Mesothelial cell of epicardium (in vitro differentiated cells): Measurements from ENCODE around the gene KANSL3. TPM values are rescaled to one million over a fixed set of nuclear protein-coding genes. Genes with fewer than 3 reads are reported as not detected.

Experiments used
- DNase-seq, 2 experiments: peaks; one replicate each; pipeline ENCODE4 v3.0.0; 2021; ENCODE audit warnings: low spot score in 2 of 2; ENCODE audit not compliant: unreplicated experiment in 2 of 2
- H3K27ac Mint-ChIP-seq: 2 replicates; pipeline ENCODE4 v1.8.0; 2021; ENCODE audit warnings: mixed read lengths
- H3K27me3 Mint-ChIP-seq: 2 replicates; pipeline ENCODE4 v1.8.0; 2021; ENCODE audit warnings: low read depth, mixed read lengths
- H3K36me3 Mint-ChIP-seq: 2 replicates; pipeline ENCODE4 v1.8.0; 2021; ENCODE audit warnings: mixed read lengths
- H3K4me1 Mint-ChIP-seq: 2 replicates; pipeline ENCODE4 v1.8.0; 2021; ENCODE audit warnings: mixed read lengths
- H3K4me3 Mint-ChIP-seq: 2 replicates; pipeline ENCODE4 v1.8.0; 2021; ENCODE audit warnings: mild to moderate bottlenecking, moderate library complexity, mixed read lengths
- H3K9me3 Mint-ChIP-seq: 2 replicates; pipeline ENCODE4 v1.8.0; 2021; ENCODE audit warnings: mixed read lengths
- total RNA-seq: library from RNA; stranded (reverse); gene quantifications from 3 replicates; pipeline ENCODE4 v1.2.1, GENCODE V29; 2021
- TF ChIP-seq, protein P1 (sequence below): fragments of 200-600 bp; sonication (generic); IDR thresholded peaks from one replicate; pipeline ENCODE4 v1.5.0; 2021; ENCODE audit warnings: antibody characterized with exemption; ENCODE audit not compliant: unreplicated experiment

Gene KANSL3
- total RNA-seq, 1 donor from 2014 or later, result 68.1 TPM

DNA sequence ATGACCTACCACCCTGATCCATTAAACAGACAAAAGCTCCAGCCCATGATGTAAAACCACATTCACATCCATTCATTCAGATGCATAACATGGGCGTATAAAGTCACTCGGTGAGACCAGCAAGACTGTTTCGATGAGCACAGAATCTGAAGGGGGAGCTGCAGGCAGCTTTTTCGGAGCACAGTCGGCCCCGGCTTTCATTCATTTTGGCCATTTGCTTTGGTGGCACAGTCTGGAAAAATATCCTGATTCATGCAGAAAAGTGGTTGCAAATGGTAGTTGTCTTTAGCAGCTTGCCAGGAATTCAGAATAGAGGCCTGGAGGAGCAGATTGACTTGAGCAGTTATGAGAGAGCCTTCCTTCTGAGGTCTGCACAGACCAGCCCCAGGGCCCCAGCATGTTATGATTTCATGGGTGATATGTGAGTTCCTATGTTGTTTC, 90.4 kb downstream of the KANSL3 start:
- Mint-ChIP-seq H3K36me3 (peaks cover 2% of the 10 kb centered on the region), H3K4me1 (peaks cover 7% of the 10 kb centered on the region), H3K9me3 (peaks cover 6% of the 10 kb centered on the region), H3K4me3 (no peak overlapping the region), H3K27me3 (no peaks in the 10 kb centered on the region), H3K27ac (no peak overlapping the region)
- TF ChIP-seq, protein P1, sequence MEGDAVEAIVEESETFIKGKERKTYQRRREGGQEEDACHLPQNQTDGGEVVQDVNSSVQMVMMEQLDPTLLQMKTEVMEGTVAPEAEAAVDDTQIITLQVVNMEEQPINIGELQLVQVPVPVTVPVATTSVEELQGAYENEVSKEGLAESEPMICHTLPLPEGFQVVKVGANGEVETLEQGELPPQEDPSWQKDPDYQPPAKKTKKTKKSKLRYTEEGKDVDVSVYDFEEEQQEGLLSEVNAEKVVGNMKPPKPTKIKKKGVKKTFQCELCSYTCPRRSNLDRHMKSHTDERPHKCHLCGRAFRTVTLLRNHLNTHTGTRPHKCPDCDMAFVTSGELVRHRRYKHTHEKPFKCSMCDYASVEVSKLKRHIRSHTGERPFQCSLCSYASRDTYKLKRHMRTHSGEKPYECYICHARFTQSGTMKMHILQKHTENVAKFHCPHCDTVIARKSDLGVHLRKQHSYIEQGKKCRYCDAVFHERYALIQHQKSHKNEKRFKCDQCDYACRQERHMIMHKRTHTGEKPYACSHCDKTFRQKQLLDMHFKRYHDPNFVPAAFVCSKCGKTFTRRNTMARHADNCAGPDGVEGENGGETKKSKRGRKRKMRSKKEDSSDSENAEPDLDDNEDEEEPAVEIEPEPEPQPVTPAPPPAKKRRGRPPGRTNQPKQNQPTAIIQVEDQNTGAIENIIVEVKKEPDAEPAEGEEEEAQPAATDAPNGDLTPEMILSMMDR, result no peak
- peak in 1 of 2 experiments; percentile 3 for DNase-seq

DNA sequence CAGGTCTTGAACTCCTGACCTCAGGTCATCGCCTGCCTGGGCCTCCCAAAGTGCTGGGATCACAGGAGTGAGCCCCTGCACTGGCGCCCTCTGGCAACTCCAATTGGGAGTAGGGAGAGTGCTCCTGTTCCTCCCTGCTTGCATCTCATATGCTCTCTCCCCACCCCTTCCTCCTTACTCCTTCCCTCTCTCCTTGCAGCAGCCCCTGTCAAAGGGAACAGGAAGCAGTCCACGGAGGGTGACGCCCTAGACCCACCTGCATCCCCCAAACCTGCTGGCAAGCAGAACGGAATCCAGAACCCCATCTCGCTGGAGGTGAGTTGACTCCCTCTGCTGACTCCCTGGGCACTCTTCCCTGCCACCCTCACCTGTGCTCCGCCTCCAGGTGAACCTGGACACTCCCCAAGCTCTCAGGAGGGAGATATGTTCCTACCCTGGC, 90.9 kb downstream of the KANSL3 start:
- Mint-ChIP-seq H3K9me3 (peaks cover 6% of the 10 kb centered on the region), H3K27ac (no peak overlapping the region), H3K27me3 (no peaks in the 10 kb centered on the region), H3K36me3 (peaks cover 2% of the 10 kb centered on the region), H3K4me1 (peaks cover 7% of the 10 kb centered on the region), H3K4me3 (no peak overlapping the region)
- no peak for DNase-seq
- TF ChIP-seq, protein P1, result no peak

DNA sequence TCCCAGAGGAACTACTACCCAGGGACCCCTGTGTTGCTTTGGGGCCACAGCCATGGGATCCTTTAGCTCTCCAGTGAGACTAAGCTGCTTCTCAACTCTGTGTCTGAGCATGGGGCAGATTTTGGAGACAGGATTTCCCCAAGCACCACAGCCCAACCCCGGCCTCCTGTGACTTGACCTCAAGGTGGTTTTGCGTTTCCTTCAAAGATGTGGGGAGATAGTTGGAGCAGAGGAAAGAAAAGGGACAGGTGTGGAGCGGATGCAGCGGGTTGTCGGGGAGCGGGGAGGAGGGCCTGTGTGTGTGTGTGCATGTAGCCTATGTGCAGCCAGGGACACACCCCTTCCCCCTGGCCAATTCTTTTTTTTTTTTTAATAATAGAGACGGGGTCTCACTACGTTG, 91.3 kb downstream of the KANSL3 start:
- peaks cover 6% of the 10 kb centered on the region for H3K9me3 Mint-ChIP-seq
- no peaks in the 10 kb centered on the region for H3K27me3 Mint-ChIP-seq
- TF ChIP-seq, protein P1, result no peak
- H3K4me3 Mint-ChIP-seq, result no peak overlapping the region
- H3K27ac Mint-ChIP-seq, result no peak overlapping the region
- H3K36me3 Mint-ChIP-seq, result peaks cover 2% of the 10 kb centered on the region
- no peak for DNase-seq
- peaks cover 7% of the 10 kb centered on the region for H3K4me1 Mint-ChIP-seq

DNA sequence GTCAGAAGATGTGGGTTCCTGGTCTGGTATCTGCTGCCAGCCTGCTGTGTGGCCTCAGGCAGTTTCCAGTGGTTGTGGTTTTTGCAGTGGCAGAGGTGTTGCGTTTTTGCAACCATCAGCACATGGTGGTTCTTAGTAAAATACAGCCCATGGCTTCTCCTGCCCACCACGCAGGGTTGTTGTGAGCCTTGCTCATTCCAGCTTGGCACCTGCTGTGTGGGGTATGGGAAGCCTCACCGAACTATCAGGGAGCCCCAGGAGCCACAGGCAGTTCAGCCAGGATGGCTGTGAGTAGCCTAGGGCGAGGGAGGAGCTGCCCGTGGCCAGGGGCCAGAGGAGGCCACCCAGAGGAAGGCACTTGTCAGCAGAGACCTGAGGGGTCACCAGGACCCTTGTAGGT, 91.8 kb downstream of the KANSL3 start:
- H3K4me3 Mint-ChIP-seq, result no peak overlapping the region
- peaks cover 6% of the 10 kb centered on the region for H3K9me3 Mint-ChIP-seq
- H3K27me3 Mint-ChIP-seq, result peaks cover 1% of the 10 kb centered on the region
- H3K4me1 Mint-ChIP-seq, result peaks cover 7% of the 10 kb centered on the region
- H3K36me3 Mint-ChIP-seq, result peaks cover 2% of the 10 kb centered on the region
- TF ChIP-seq, protein P1, result no peak
- no peak overlapping the region for H3K27ac Mint-ChIP-seq
- no peak for DNase-seq

Other genes with a start within 250 kb of the KANSL3 start
- 0.13 TPM in 1 of 3 replicates, not detected in the others for gene NEURL3, start 133.0 kb downstream of the KANSL3 start, total RNA-seq
- gene ARID5A, start 101.6 kb downstream of the KANSL3 start, total RNA-seq, result 4.1 to 4.7 TPM (median 4.7 TPM) in 3 replicates
- 0.91 to 1.4 TPM (median 1.1 TPM) in 3 replicates for gene FER1L5, start 4.5 kb upstream of the KANSL3 start, total RNA-seq
- 30.5 to 33.3 TPM (median 31.4 TPM) in 3 replicates for gene LMAN2L, start 101.8 kb upstream of the KANSL3 start, total RNA-seq
- 19.9 to 22.0 TPM (median 20.0 TPM) in 3 replicates for gene CNNM4, start 122.6 kb upstream of the KANSL3 start, total RNA-seq
- gene CNNM3, start 178.0 kb upstream of the KANSL3 start, total RNA-seq, result 24.9 to 27.5 TPM (median 26.5 TPM) in 3 replicates
- gene ANKRD23, start 205.7 kb upstream of the KANSL3 start, total RNA-seq, result 10.1 to 12.5 TPM (median 12.5 TPM) in 3 replicates
- 15.9 to 17.6 TPM (median 17.4 TPM) in 3 replicates for gene ANKRD39, start 219.7 kb upstream of the KANSL3 start, total RNA-seq
- 98.6 to 103 TPM (median 102 TPM) in 3 replicates for gene SEMA4C, start 231.8 kb upstream of the KANSL3 start, total RNA-seq